Measurements from ENCODE around the gene CELSR1. TPM values are rescaled to one million over a fixed set of nuclear protein-coding genes. Genes with fewer than 3 reads are reported as not detected.

CELSR1 gene
- total and polyA plus RNA-seq, 9 donors, result 0.63 to 25.2 (median 2.9) TPM

DNA sequence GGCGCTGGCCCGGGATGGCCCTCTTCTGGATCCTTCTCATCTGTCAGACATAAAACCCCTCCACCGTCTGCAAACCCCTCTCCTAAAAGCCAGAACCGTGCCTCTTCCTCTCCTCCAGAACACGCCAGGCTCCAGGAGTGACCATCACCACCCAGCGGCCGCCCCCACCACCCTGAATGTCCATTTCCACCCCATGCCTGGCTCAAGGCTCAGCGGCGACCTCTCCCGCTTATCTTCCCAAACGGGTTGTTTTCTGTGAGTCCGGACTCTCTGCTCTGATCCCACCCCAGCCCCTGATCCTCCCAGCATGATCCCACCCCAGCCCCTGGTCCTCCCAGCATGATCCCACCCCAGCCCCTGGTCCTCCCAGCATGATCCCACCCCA is 37.6 kb downstream of the CELSR1 start:
- no peak for DNase-seq
- Histone ChIP-seq H3K36me3 (no peaks in the 10 kb centered on the region), H3K4me1 (ENCODE audit: insufficient read depth) (no peaks in the 10 kb centered on the region), H3K4me3 (no peak overlapping the region), H3K27ac (no peak overlapping the region), H3K9me3 (no peaks in the 10 kb centered on the region), H3K27me3 (no peaks in the 10 kb centered on the region)
- TF ChIP-seq, protein P1, sequence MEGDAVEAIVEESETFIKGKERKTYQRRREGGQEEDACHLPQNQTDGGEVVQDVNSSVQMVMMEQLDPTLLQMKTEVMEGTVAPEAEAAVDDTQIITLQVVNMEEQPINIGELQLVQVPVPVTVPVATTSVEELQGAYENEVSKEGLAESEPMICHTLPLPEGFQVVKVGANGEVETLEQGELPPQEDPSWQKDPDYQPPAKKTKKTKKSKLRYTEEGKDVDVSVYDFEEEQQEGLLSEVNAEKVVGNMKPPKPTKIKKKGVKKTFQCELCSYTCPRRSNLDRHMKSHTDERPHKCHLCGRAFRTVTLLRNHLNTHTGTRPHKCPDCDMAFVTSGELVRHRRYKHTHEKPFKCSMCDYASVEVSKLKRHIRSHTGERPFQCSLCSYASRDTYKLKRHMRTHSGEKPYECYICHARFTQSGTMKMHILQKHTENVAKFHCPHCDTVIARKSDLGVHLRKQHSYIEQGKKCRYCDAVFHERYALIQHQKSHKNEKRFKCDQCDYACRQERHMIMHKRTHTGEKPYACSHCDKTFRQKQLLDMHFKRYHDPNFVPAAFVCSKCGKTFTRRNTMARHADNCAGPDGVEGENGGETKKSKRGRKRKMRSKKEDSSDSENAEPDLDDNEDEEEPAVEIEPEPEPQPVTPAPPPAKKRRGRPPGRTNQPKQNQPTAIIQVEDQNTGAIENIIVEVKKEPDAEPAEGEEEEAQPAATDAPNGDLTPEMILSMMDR (IDR thresholded peaks at IDR 0.05), result no peak
- TF ChIP-seq POLR2A (IDR thresholded peaks at IDR 0.05) (no peak), EP300 (IDR thresholded peaks at IDR 0.05) (no peak)
- intact Hi-C loops (cut with DNase I), result no loop called here
- WGBS, 3 donors, result 30 to 53% (median 49%) methylated on average over 12 of the region's 12 CpGs

GRCh38 chr22:46491946-46492345 is 45.5 kb downstream of the CELSR1 start:
- TF ChIP-seq POLR2A (IDR thresholded peaks at IDR 0.05), result no peak
- no peak for TF ChIP-seq EP300 (IDR thresholded peaks at IDR 0.05)
- TF ChIP-seq, protein P1 (IDR thresholded peaks at IDR 0.05), result no peak

DNA sequence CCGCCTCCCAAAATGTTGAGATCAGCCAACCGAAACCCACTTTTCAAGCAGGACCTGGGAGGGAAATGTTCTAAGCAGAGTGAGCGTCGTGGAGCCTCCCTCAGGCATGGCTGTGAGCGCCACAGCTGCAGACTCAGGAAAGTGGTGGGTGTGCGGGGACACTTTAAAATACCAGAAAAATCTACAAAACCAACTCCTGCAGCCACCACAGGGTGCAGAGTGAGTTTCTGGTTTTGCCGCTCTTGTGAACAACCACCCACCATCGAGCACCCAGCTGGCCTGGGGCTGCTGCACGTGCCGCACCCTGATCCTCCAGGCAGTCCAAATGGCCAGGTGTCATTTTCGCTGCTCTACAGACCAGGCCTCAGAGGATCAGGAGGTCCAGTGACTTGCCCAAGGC is 46.9 kb downstream of the CELSR1 start:
- intact Hi-C loops (cut with DNase I), result no loop called here
- TF ChIP-seq POLR2A (IDR thresholded peaks at IDR 0.05), result no peak
- no peak for TF ChIP-seq EP300 (IDR thresholded peaks at IDR 0.05)
- TF ChIP-seq, protein P1 (IDR thresholded peaks at IDR 0.05), result no peak
- no peaks in the 10 kb centered on the region for H3K36me3 ChIP-seq
- no peak for DNase-seq
- WGBS, 3 donors, result 71 to 83% (median 81%) methylated on average over 11 of the region's 11 CpGs
- H3K27me3 ChIP-seq, result no peaks in the 10 kb centered on the region
- H3K9me3 ChIP-seq, result no peaks in the 10 kb centered on the region
- no peak overlapping the region for H3K27ac ChIP-seq
- H3K4me1 ChIP-seq (ENCODE audit: insufficient read depth), result no peaks in the 10 kb centered on the region
- no peak overlapping the region for H3K4me3 ChIP-seq

More at GRCh38 chr22:46491946-46492345, 45.5 kb downstream of the CELSR1 start:
- Histone ChIP-seq H3K36me3 (no peaks in the 10 kb centered on the region), H3K27ac (no peak overlapping the region), H3K4me1 (ENCODE audit: insufficient read depth) (no peaks in the 10 kb centered on the region), H3K9me3 (no peaks in the 10 kb centered on the region), H3K4me3 (no peak overlapping the region), H3K27me3 (no peaks in the 10 kb centered on the region)
- no peak for DNase-seq
- 19 to 35% (median 20%) methylated on average over 11 of the region's 11 CpGs for WGBS, 3 donors
- intact Hi-C loops (cut with DNase I), result no loop called here

DNA sequence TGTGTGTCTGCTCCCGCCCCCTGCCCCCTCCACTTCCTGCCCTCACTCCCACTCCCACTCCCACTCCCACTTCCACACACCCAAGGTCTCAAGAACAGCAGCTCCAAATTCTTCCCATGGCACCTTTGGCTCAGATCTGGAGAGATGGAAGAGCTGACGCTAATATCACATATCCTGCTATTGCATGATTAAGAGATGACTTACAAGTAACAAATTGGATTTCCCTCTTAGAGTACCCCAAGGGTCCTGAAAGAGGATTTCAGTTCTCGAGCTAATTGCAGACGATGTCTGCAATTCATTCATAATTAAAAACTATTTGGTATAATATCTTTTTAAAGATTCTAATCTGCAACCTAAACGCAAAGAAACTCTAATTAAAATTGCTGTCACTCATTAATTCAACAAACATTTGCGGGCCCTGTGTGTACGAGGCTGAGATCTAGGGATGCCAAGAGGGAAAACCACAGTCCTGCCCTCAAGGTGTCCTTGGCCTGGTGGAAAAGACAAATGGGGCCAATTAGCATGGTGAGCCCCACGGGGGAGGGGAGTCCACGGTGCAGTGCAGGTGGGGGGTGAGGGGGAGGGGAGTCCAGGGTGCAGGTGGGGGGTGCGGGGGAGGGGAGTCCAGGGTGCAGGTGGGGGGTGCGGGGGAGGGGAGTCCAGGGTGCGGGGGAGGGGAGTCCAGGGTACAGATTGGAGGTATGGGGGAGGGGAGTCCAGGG is 50.3 kb downstream of the CELSR1 start:
- no peak overlapping the region for H3K4me3 ChIP-seq
- 45 to 77% (median 52%) methylated on average over 8 to 12 of the region's 12 CpGs for WGBS, 3 donors
- H3K36me3 ChIP-seq, result no peaks in the 10 kb centered on the region
- no peaks in the 10 kb centered on the region for H3K9me3 ChIP-seq
- no peak for DNase-seq
- no peaks in the 10 kb centered on the region for H3K27me3 ChIP-seq
- H3K27ac ChIP-seq, result no peak overlapping the region
- TF ChIP-seq, protein P1 (IDR thresholded peaks at IDR 0.05), result no peak
- TF ChIP-seq EP300 (IDR thresholded peaks at IDR 0.05), result no peak
- no peak for TF ChIP-seq POLR2A (IDR thresholded peaks at IDR 0.05)
- intact Hi-C loops (cut with DNase I), result loop anchor here in 1 of 4 donors (10.0 kb wide), 1 partner anchor 62 kb away; no protein-coding TSS in a partner anchor
- no peaks in the 10 kb centered on the region for H3K4me1 ChIP-seq (ENCODE audit: insufficient read depth)

All from ovary (tissue), 9 donors.